ENCODE results near the gene TMEM187.

TMEM187 gene

GRCh38 chrX:153931748-153932147 lies 40.8 kb upstream of the TMEM187 start:
- no peak for TF ChIP-seq CTCF (IDR thresholded peaks at IDR 0.05)

GRCh38 chrX:153932220-153932915 lies 40.2 kb upstream of the TMEM187 start:
- no peak for TF ChIP-seq CTCF (IDR thresholded peaks at IDR 0.05)

- no peak for TF ChIP-seq CTCF (IDR thresholded peaks at IDR 0.05)
Measured at GRCh38 chrX:153933748-153934147, 38.8 kb upstream of the TMEM187 start.

GRCh38 chrX:153934148-153934761 lies 38.3 kb upstream of the TMEM187 start:
- no peak for TF ChIP-seq CTCF (IDR thresholded peaks at IDR 0.05)

GRCh38 chrX:153934762-153935325 lies 37.7 kb upstream of the TMEM187 start, which contains the start of gene NAA10:
TSS of gene NAA10 (minus strand) at chrX:153935037. CDS start at chrX:153934904, 133 bp downstream.
- no peak for TF ChIP-seq CTCF (IDR thresholded peaks at IDR 0.05)

- no peak for TF ChIP-seq CTCF (IDR thresholded peaks at IDR 0.05)
Measured at GRCh38 chrX:153935326-153935851, 37.2 kb upstream of the TMEM187 start.

- TF ChIP-seq CTCF (IDR thresholded peaks at IDR 0.05), result no peak
Measured at GRCh38 chrX:153937056-153937455, 35.5 kb upstream of the TMEM187 start.
